CD4-positive, alpha-beta memory T cell (primary cell): Measurements from ENCODE around the gene POLR2A. TPM values are rescaled to one million over a fixed set of nuclear protein-coding genes. Genes with fewer than 3 reads are reported as not detected.
A peak's percentile ranks its signal among the peaks of the same experiment; 100 is the strongest.
"Not testable (repeated sequence)": the region's sequence is repeated elsewhere in the genome, so short reads cannot be mapped to it uniquely, and the experiment has no call there.

Source experiments
- CTCF ChIA-PET: fragments of 350-600 bp; sonication (Branson Sonifier 250); formaldehyde crosslinking; loops from one replicate; lab custom pipeline; 2021; ENCODE audit warnings: inconsistent platforms; ENCODE audit not compliant: partially characterized antibody; lab: Charles Lee
- POLR2A ChIA-PET: fragments of 350-600 bp; sonication (Branson Sonifier 250); formaldehyde crosslinking; loops from one replicate; lab custom pipeline; 2021; ENCODE audit not compliant: partially characterized antibody; lab: Charles Lee
- DNase-seq, 5 donors: peaks; one replicate each; pipeline versions ENCODE4 v3.0.0 to v3.0.0-alpha.2; 2020 to 2022; ENCODE audit warnings: mixed read lengths in 1 of 5
- H3K27ac ChIP-seq: one replicate; pipeline ENCODE4 v1.7.0; 2013; ENCODE audit warnings: low read depth, low read length
- H3K27me3 ChIP-seq: 2 replicates; pipeline ENCODE4 v1.7.0; 2013; ENCODE audit warnings: mild to moderate bottlenecking, low read length, moderate library complexity; ENCODE audit not compliant: insufficient read depth
- H3K36me3 ChIP-seq: 2 replicates; pipeline ENCODE4 v1.7.0; 2013; ENCODE audit warnings: mild to moderate bottlenecking, low read length, moderate library complexity; ENCODE audit not compliant: insufficient read depth
- H3K4me1 ChIP-seq: 2 replicates; pipeline ENCODE4 v1.7.0; 2013; ENCODE audit warnings: mild to moderate bottlenecking, low read length, moderate library complexity; ENCODE audit not compliant: insufficient read depth
- H3K4me3 ChIP-seq, 2 donors: one replicate each; pipeline ENCODE4 v1.7.0; 2013; ENCODE audit warnings: low read length in 2 of 2, mild to moderate bottlenecking in 1 of 2
- H3K9me3 ChIP-seq, 2 donors: one replicate each; pipeline ENCODE4 v1.7.0; 2013; ENCODE audit warnings: low read length in 2 of 2, control low read depth in 1 of 2; ENCODE audit not compliant: control insufficient read depth in 1 of 2
- H3K27ac Mint-ChIP-seq, 7 donors: one replicate each; pipeline ENCODE4 v1.8.0; 2020 to 2021; ENCODE audit warnings: mixed read lengths in 7 of 7, mild to moderate bottlenecking in 6 of 7, inconsistent platforms in 3 of 7, moderate library complexity in 3 of 7
- H3K27me3 Mint-ChIP-seq, 2 donors: one replicate each; pipeline ENCODE4 v1.8.0; 2020 to 2021; ENCODE audit warnings: mixed read lengths in 2 of 2
- H3K36me3 Mint-ChIP-seq, 2 donors: one replicate each; pipeline ENCODE4 v1.8.0; 2020 to 2021; ENCODE audit warnings: mixed read lengths in 2 of 2, inconsistent platforms in 1 of 2, mild to moderate bottlenecking in 1 of 2
- H3K4me1 Mint-ChIP-seq, 4 donors: one replicate each; pipeline ENCODE4 v1.8.0; 2020 to 2021; ENCODE audit warnings: mixed read lengths in 4 of 4, mild to moderate bottlenecking in 1 of 4
- H3K4me3 Mint-ChIP-seq, 8 donors: one replicate each; pipeline ENCODE4 v1.8.0; 2020 to 2021; ENCODE audit warnings: mixed read lengths in 8 of 8, mild to moderate bottlenecking in 7 of 8, moderate library complexity in 6 of 8, inconsistent platforms in 3 of 8
- H3K9me3 Mint-ChIP-seq, 8 donors: one replicate each; pipeline ENCODE4 v1.8.0; 2020 to 2021; ENCODE audit warnings: mixed read lengths in 8 of 8, mild to moderate bottlenecking in 5 of 8, inconsistent platforms in 3 of 8, moderate library complexity in 1 of 8
- intact Hi-C: fragments of 100-400 bp; cut with micrococcal nuclease; formaldehyde crosslinking; loops from one replicate; pipeline ENCODE4 v1.15.1; 2023
- polyA plus RNA-seq, 2 donors: library from polyadenylated mRNA; unstranded; fragments of 300-500 nt; fragmentation: Illumina TruSeq; gene quantifications; one replicate each; pipeline ENCODE4 v1.2.3, GENCODE V29; 2021
- total RNA-seq, 2 experiments: library from RNA; stranded (reverse); gene quantifications; one replicate each; pipeline ENCODE4 v1.2.3, GENCODE V29; 2021

POLR2A gene
- total and polyA plus RNA-seq, 4 experiments from 2014 or later, result 8.6 to 191 (median 127) TPM

DNA sequence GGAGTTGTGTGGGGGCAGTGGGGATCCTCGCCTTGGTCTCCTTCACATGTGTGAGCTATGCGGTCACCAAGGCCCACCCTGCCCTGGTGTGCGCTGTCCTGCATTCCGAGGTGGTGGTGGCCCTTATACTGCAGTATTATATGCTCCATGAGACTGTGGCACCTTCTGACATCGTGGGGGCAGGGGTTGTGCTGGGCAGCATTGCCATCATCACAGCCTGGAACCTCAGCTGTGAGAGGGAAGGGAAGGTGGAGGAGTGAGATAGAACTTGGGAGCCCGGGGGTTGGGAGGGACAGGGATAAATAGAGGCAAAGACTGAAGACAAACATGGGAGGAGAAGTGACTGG, 1.5 kb upstream of the POLR2A start:
- H3K9me3 Mint-ChIP-seq, H3K36me3 ChIP-seq, H3K27me3 Mint-ChIP-seq, intact Hi-C loops, H3K27me3 ChIP-seq, H3K9me3 ChIP-seq, DNase-seq: not testable (repeated sequence)
- ChIA-PET POLR2A (interaction anchor here (1.3 to 13.8 kb wide), 12 partner anchors 20 to 204 kb away, joined by 4 to 398 read pairs (median 23); partner anchors contain the start of genes ACAP1, CHRNB1, FGF11 and FXR2), CTCF (interaction anchor here (1.2 kb wide), 1 partner anchor 127 kb away, joined by 3 read pairs; the partner anchor contains the start of gene TMEM95)
- peaks cover 48 to 89% (median 63%) of the 10 kb centered on the region in 4 donors for H3K4me1 Mint-ChIP-seq
- Histone ChIP-seq H3K4me1 (peaks cover 54% of the 10 kb centered on the region), H3K27ac (peak overlapping the region; percentile 99), H3K4me3 (peak overlapping the region; percentile 92 to 95)
- peak overlapping the region; percentile 96 to 100 (median 98) for H3K4me3 Mint-ChIP-seq
- peaks cover 0 to 45% of the 10 kb centered on the region in 2 donors for H3K36me3 Mint-ChIP-seq
- H3K27ac Mint-ChIP-seq, result peak overlapping the region; percentile 99 to 100 (median 100)

DNA sequence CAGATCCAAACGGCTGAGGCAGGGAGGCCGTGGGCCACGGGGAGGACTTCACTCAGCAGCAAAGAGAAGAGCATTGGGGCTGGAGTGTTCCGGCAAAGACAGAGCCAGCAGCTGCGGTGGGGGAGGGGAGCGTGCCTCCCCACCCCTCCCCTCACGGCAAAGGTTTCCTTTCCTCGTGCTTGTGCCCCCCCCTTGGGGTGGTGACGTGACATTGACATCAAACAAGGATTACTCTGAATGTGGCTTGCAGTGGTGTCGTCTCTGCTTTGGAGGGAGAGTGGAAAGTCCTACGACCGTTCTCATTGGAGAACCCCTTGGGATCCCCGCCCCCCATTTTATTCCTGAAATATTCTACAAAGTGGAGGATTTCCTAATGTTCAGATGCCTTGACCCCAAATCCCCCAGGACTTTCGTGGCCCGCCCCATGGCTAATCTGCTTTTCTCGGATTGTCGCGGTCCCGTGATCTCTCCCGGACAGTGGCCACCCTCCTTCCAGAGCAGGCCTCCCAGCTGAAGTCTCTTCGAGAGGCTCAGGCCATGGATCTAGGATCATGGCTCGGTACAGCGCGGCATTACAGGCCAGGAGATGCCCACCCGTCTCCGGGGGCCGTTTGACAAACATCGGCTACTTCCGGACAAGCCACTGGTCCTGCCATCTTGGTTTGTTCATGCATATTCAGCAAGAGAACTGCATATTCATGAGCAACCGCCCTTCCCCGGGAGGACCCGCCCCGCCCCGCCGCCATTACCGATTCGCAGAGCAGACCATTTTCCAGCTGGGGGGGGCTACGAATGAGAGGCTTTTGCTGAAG, 705 bp upstream of the POLR2A start:
- DNase-seq, result peak; percentile 96 to 98 (median 97)
- peaks cover 0 to 42% of the 10 kb centered on the region in 2 donors for H3K36me3 Mint-ChIP-seq
- H3K4me3 ChIP-seq, result peak overlapping the region; percentile 92 to 95
- no peaks in the 10 kb centered on the region for H3K9me3 ChIP-seq
- peaks cover 43 to 85% (median 61%) of the 10 kb centered on the region in 4 donors for H3K4me1 Mint-ChIP-seq
- no peaks in the 10 kb centered on the region for H3K27me3 Mint-ChIP-seq
- CTCF ChIA-PET, result interaction anchor here (1.0 to 5.7 kb wide), 3 partner anchors 47 to 204 kb away, joined by 3 to 52 read pairs (median 3); partner anchors contain the start of genes TMEM102, TMEM95 and TP53
- H3K27me3 ChIP-seq, result no peaks in the 10 kb centered on the region
- H3K27ac Mint-ChIP-seq, result peak overlapping the region; percentile 99 to 100 (median 100)
- no peaks in the 10 kb centered on the region for H3K36me3 ChIP-seq
- POLR2A ChIA-PET, result interaction anchor here (0.7 to 13.8 kb wide), 47 partner anchors 8 to 707 kb away, joined by 3 to 398 read pairs (median 8); partner anchors contain the start of genes ACADVL, ACAP1, BORCS6 and CD68
- intact Hi-C loops, result loop anchor here (1.0 to 2.0 kb wide), 11 partner anchors 28 to 268 kb away; partner anchors contain the start of genes ELP5, NEURL4, PHF23 and TMEM102
- peak overlapping the region; percentile 96 to 100 (median 98) for H3K4me3 Mint-ChIP-seq
- peak overlapping the region; percentile 99 for H3K27ac ChIP-seq
- peaks cover 53% of the 10 kb centered on the region for H3K4me1 ChIP-seq
- H3K9me3 Mint-ChIP-seq, result peaks cover 0 to 9% (median 0%) of the 10 kb centered on the region in 8 donors

DNA sequence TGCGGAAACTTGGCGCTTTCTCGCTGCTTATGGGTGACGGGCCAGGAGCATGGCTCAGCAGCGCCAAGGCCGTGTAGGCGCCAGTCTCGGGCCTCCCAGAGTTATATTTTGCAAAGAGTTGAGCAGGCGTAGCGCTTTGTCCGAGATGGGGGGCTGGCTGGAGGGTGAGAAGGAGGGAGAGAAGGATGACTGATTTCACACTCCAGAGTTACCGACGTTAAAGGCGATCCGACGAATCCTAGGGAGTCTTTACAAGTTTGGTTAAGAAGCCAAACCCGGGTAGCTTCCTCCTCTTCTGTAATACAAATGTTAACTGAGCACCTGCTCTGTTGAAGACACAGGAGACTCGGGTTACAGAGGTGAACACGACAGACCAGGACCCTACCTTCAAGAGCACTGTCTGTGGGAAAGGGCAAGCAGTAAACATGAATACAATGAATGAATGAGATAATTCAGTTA, 782 bp downstream of the POLR2A start:
- peak overlapping the region; percentile 55 to 92 for H3K4me3 ChIP-seq
- peaks cover 0 to 44% of the 10 kb centered on the region in 2 donors for H3K36me3 Mint-ChIP-seq

DNA sequence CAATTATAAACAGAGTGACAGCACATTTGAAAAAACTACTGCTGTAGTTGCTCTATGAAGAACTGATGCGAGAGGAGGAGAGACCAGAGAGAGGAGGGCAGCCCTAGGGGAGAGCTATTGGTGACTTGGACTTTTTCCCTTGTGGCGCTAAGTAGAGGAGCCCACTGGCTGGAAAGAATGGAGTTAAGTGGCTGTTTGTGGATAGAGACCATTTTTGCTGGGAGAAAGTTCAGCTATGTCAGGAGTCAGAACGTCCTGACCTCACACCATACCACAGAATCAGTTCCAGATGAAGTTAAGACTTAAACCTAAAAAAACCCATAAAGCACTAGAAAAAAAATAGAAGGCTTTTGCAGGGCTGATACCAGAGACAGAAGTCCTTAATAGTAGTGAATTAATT, 2.0 kb downstream of the POLR2A start:
- Histone ChIP-seq H3K36me3 (peaks cover 3% of the 10 kb centered on the region), H3K4me1 (peaks cover 63% of the 10 kb centered on the region), H3K4me3 (peak overlapping the region; percentile 17 to 49), H3K9me3 (no peaks in the 10 kb centered on the region), H3K27ac (peak overlapping the region; percentile 18), H3K27me3 (no peaks in the 10 kb centered on the region)
- Mint-ChIP-seq H3K4me1 (peaks cover 54 to 92% (median 70%) of the 10 kb centered on the region in 4 donors), H3K27ac (peak overlapping the region; percentile 55 to 100 (median 83)), H3K36me3 (peaks cover 0 to 47% of the 10 kb centered on the region in 2 donors), H3K9me3 (peaks cover 0 to 9% (median 0%) of the 10 kb centered on the region in 8 donors), H3K4me3 (peak overlapping the region; percentile 78 to 98 (median 84)), H3K27me3 (no peaks in the 10 kb centered on the region)
- POLR2A ChIA-PET, result interaction anchor here (0.7 to 13.8 kb wide), 23 partner anchors 10 to 200 kb away, joined by 3 to 398 read pairs (median 20); partner anchors contain the start of genes ACAP1, CHRNB1, FGF11 and MPDU1
- no peak for DNase-seq
- CTCF ChIA-PET, result interaction anchor here (0.7 to 5.7 kb wide), 8 partner anchors 10 to 202 kb away, joined by 3 to 52 read pairs (median 6); partner anchors contain the start of genes SENP3, TMEM102, TMEM95 and WRAP53
- intact Hi-C loops, result no loop called here

More for the DNA sequence above, 782 bp downstream of the POLR2A start:
- H3K4me1 Mint-ChIP-seq, result peaks cover 52 to 92% (median 68%) of the 10 kb centered on the region in 4 donors
- peak in 1 of 5 donors; percentile 50 for DNase-seq
- intact Hi-C loops, result loop anchor here (1.0 to 2.0 kb wide), 11 partner anchors 30 to 270 kb away; partner anchors contain the start of genes ELP5, NEURL4, PHF23 and TMEM102
- no peaks in the 10 kb centered on the region for H3K27me3 ChIP-seq
- peak overlapping the region; percentile 99 for H3K27ac ChIP-seq
- H3K4me3 Mint-ChIP-seq, result peak overlapping the region; percentile 96 to 100 (median 98)
- H3K27ac Mint-ChIP-seq, result peak overlapping the region; percentile 99 to 100 (median 100)
- POLR2A ChIA-PET, result interaction anchor here (0.6 to 13.8 kb wide), 45 partner anchors 7 to 705 kb away, joined by 3 to 398 read pairs (median 8); partner anchors contain the start of genes ACAP1, BORCS6, CD68 and CHRNB1
- H3K9me3 ChIP-seq, result no peaks in the 10 kb centered on the region
- no peaks in the 10 kb centered on the region for H3K27me3 Mint-ChIP-seq
- CTCF ChIA-PET, result interaction anchor here (0.7 to 5.7 kb wide), 6 partner anchors 9 to 130 kb away, joined by 3 to 52 read pairs (median 8); partner anchors contain the start of genes SENP3, TMEM102 and TMEM95
- peaks cover 0 to 9% (median 0%) of the 10 kb centered on the region in 8 donors for H3K9me3 Mint-ChIP-seq
- peaks cover 61% of the 10 kb centered on the region for H3K4me1 ChIP-seq
- no peaks in the 10 kb centered on the region for H3K36me3 ChIP-seq

DNA sequence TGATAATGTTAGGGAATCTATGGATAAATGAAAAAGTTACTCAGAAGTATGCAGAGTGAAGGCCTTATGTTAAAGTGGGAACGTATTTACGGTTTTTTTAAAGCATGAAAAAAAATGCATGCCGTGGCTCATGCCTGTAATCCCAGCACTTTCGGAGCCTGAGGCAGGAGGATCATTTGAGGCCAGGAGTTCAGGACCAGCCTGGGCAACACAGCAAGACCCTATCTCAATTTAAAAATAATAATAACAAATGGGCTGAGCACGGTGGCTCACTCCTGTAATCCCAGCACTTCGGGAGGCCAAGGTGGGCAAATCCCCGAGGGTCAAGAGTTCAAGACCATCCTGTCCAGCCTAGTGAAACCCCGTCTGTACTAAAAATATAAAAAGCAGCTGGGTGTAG, 6.0 kb downstream of the POLR2A start:
- ChIA-PET POLR2A (interaction anchor here (0.9 to 1.6 kb wide), 4 partner anchors 11 to 57 kb away, joined by 3 to 6 read pairs (median 4); partner anchors contain the start of gene ZBTB4), CTCF (interaction anchor here (1.1 to 2.7 kb wide), 4 partner anchors 52 to 134 kb away, joined by 3 to 12 read pairs (median 3); partner anchors contain the start of gene FXR2)
- peaks cover 75% of the 10 kb centered on the region for H3K4me1 ChIP-seq
- H3K27ac ChIP-seq, result no peak overlapping the region
- H3K9me3 ChIP-seq, result no peaks in the 10 kb centered on the region
- intact Hi-C loops, result no loop called here
- no peak overlapping the region for H3K4me3 ChIP-seq
- Mint-ChIP-seq H3K4me3 (peak overlapping the region in 2 of 8 donors; percentile 29 to 52), H3K27ac (peak overlapping the region in 2 of 7 donors; percentile 37 to 54), H3K9me3 (peaks cover 0 to 5% (median 0%) of the 10 kb centered on the region in 8 donors), H3K4me1 (peaks cover 61 to 90% (median 71%) of the 10 kb centered on the region in 4 donors), H3K27me3 (no peaks in the 10 kb centered on the region), H3K36me3 (peaks cover 11 to 47% of the 10 kb centered on the region in 2 donors)
- no peak for DNase-seq
- H3K36me3 ChIP-seq, result peaks cover 15% of the 10 kb centered on the region
- H3K27me3 ChIP-seq, result no peaks in the 10 kb centered on the region

DNA sequence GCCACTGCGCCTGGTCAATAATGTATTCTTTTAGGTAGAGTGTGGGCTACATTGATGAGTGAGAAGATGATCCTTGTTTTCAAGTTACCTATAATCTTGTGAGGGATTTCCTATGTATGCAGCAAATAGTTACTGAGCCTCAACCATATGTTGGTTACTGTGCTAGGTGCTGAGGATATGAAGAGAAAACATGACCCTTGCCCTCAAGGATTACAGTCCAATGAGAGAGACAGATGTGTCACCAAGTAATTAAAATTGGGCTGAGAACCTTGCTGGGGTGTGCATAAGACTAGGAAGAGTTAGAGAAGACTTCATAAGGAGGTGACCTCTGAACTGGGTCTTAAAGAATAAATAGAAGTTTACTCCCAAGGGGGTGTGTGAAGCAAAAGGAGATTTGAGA, 7.4 kb downstream of the POLR2A start:
- Mint-ChIP-seq H3K27me3 (no peaks in the 10 kb centered on the region), H3K36me3 (peaks cover 25 to 56% of the 10 kb centered on the region in 2 donors), H3K27ac (peak overlapping the region in 6 of 7 donors; percentile 19 to 39 (median 34)), H3K4me1 (peaks cover 50 to 81% (median 62%) of the 10 kb centered on the region in 4 donors), H3K4me3 (peak overlapping the region in 2 of 8 donors; percentile 0 to 3), H3K9me3 (peaks cover 0 to 4% (median 0%) of the 10 kb centered on the region in 8 donors)
- ChIA-PET POLR2A (interaction anchor here (1.4 kb wide), 1 partner anchor 13 kb away, joined by 4 read pairs; the partner anchor contains the start of gene ZBTB4), CTCF (interaction anchor here (1.0 to 2.7 kb wide), 4 partner anchors 11 to 69 kb away, joined by 3 to 12 read pairs (median 4); no protein-coding TSS in a partner anchor)
- Histone ChIP-seq H3K4me3 (no peak overlapping the region), H3K36me3 (peaks cover 26% of the 10 kb centered on the region), H3K27me3 (no peaks in the 10 kb centered on the region), H3K4me1 (peaks cover 64% of the 10 kb centered on the region), H3K9me3 (no peaks in the 10 kb centered on the region), H3K27ac (no peak overlapping the region)
- DNase-seq, result no peak
- intact Hi-C loops, result no loop called here
